GM21526 (cell line): ENCODE results near the gene SCFD2.

Experiments
- ATAC-seq: cut with Tn5 transposase; IDR thresholded peaks from one replicate; pipeline ENCODE4 v1.9.1; 2021; ENCODE audit warnings: moderate library complexity; ENCODE audit not compliant: unreplicated experiment, low FRiP score

Gene SCFD2

GRCh38 chr4:53121264-53121865 is 244.5 kb downstream of the SCFD2 start:
- no peak for ATAC-seq

GRCh38 chr4:53120778-53121177 is 245.1 kb downstream of the SCFD2 start:
- no peak for ATAC-seq

- no peak for ATAC-seq
These were observed 246.2 kb downstream of the SCFD2 start for GRCh38 chr4:53119680-53120079.

GRCh38 chr4:53118676-53119075 is 247.2 kb downstream of the SCFD2 start:
- ATAC-seq: no peak

- ATAC-seq: no peak
These were observed 248.9 kb downstream of the SCFD2 start for GRCh38 chr4:53116954-53117353.

- no peak for ATAC-seq
These were observed 252.2 kb downstream of the SCFD2 start for GRCh38 chr4:53113431-53114225.

GRCh38 chr4:53105313-53105712 is 260.5 kb downstream of the SCFD2 start:
- ATAC-seq: no peak

- ATAC-seq: no peak
These were observed 262.4 kb downstream of the SCFD2 start for GRCh38 chr4:53103481-53103880.

- ATAC-seq: no peak
These were observed 264.7 kb downstream of the SCFD2 start for GRCh38 chr4:53101191-53101581.

GRCh38 chr4:53100501-53101190 is 265.2 kb downstream of the SCFD2 start:
- no peak for ATAC-seq

GRCh38 chr4:53098681-53099121 is 267.2 kb downstream of the SCFD2 start:
- ATAC-seq: no peak

GRCh38 chr4:53094040-53094439 is 271.8 kb downstream of the SCFD2 start:
- ATAC-seq: no peak

- no peak for ATAC-seq
These were observed 275.7 kb downstream of the SCFD2 start for GRCh38 chr4:53089936-53090729.

- no peak for ATAC-seq
These were observed 277.7 kb downstream of the SCFD2 start for GRCh38 chr4:53088152-53088551.

- no peak for ATAC-seq
These were observed 289.4 kb downstream of the SCFD2 start for GRCh38 chr4:53076374-53076958.

- ATAC-seq: no peak
These were observed 290.6 kb downstream of the SCFD2 start for GRCh38 chr4:53075162-53075785.

- ATAC-seq: no peak
These were observed 297.0 kb downstream of the SCFD2 start for GRCh38 chr4:53068755-53069330.

GRCh38 chr4:53067125-53067802 is 298.6 kb downstream of the SCFD2 start:
- ATAC-seq: no peak

- no peak for ATAC-seq
These were observed 299.7 kb downstream of the SCFD2 start for GRCh38 chr4:53066155-53066554.
